ENCODE measurements around the gene ALDH3B1.
A peak's percentile ranks its signal among the peaks of the same experiment; 100 is the strongest.
"Not testable (repeated sequence)": the region's sequence is repeated elsewhere in the genome, so short reads cannot be mapped to it uniquely, and the experiment has no call there.

Gene ALDH3B1, protein sequence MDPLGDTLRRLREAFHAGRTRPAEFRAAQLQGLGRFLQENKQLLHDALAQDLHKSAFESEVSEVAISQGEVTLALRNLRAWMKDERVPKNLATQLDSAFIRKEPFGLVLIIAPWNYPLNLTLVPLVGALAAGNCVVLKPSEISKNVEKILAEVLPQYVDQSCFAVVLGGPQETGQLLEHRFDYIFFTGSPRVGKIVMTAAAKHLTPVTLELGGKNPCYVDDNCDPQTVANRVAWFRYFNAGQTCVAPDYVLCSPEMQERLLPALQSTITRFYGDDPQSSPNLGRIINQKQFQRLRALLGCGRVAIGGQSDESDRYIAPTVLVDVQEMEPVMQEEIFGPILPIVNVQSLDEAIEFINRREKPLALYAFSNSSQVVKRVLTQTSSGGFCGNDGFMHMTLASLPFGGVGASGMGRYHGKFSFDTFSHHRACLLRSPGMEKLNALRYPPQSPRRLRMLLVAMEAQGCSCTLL

GRCh38 chr11:68010090-68011041 lies at the start of gene ALDH3B1:
Gene ALDH3B1 (plus strand): TSS chr11:68010327. CDS start chr11:68015298, 4,971 bp downstream.
- DNase-seq (ENCODE audit: low spot score in 2 of 2) (no peak), ATAC-seq (peak; percentile 29)
- no peak within 1 kb of the TSS for H3K4me3 Mint-ChIP-seq
- H3K4me1 Mint-ChIP-seq = peaks cover 15% of the 10 kb centered on the region
- H3K36me3 Mint-ChIP-seq = no peaks in the 10 kb centered on the region
- H3K27ac Mint-ChIP-seq = peak within 1 kb of the TSS; percentile 41
- no peaks in the 10 kb centered on the region for H3K9me3 Mint-ChIP-seq

DNA sequence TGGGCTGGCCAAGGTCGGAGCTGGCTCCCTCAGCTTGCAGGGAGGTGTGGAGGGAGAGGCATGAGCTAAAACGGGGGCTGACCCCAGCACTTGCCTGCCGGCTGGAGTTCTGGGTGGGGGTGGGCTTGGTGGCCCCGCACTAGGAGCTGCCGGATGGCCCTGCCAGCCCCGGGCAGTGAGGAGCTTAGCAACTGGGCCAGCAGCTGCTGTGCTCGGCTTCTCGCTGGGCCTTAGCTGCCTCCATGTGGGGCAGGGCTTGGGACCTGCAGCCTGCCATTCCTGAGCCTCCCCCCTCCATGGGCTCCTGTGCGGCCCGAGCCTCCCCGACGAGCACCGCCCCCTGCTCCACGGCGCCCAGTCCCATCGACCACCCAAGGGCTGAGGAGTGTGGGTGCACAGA lies 46.9 kb upstream of the ALDH3B1 start:
- not testable (repeated sequence) for H3K9me3 Mint-ChIP-seq; H3K4me1 Mint-ChIP-seq; DNase-seq (ENCODE audit: low spot score in 2 of 2); H3K27ac Mint-ChIP-seq; H3K36me3 Mint-ChIP-seq; ATAC-seq; H3K4me3 Mint-ChIP-seq

DNA sequence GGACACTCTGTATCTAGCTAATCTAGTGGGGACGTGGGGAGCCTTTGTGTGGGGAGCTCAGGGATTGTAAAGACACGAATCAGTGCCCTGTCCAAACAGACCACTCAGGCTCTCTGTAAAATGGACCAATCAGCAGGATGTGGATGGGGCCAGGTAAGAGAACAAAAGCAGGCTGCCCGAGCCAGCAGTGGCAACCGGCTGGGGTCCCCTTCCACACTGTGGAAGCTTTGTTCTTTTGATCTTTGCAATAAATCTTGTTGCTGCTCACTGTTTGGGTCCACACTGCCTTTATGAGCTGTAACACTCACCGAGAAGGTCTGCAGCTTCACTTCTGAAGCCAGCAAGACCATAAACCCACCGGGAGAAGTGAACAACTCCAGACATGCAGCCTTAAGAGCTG lies 46.2 kb upstream of the ALDH3B1 start:
- not testable (repeated sequence) for DNase-seq (ENCODE audit: low spot score in 2 of 2); H3K4me3 Mint-ChIP-seq; H3K9me3 Mint-ChIP-seq; H3K36me3 Mint-ChIP-seq; ATAC-seq; H3K27ac Mint-ChIP-seq; H3K4me1 Mint-ChIP-seq

DNA sequence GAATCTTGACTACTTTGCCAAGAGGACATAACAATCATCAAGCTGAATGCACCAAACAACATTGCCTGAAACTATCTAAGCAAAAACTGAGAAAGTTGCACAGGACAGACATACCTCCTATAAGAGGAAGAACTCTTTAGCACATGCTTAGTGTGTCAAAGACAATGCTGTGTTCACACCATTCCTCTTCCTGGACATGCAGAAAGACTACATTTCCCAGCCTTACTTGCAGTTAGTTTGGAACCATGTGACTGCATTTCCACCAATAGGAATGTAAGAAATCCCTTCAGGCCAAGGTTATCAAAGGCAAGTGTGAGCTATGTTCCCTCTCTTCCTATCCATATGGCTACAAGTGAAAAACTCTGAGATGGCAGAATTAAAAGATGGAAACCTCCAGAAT lies 45.4 kb upstream of the ALDH3B1 start:
- ATAC-seq; H3K4me3 Mint-ChIP-seq; H3K4me1 Mint-ChIP-seq; DNase-seq (ENCODE audit: low spot score in 2 of 2); H3K27ac Mint-ChIP-seq; H3K36me3 Mint-ChIP-seq; H3K9me3 Mint-ChIP-seq: not testable (repeated sequence)

DNA sequence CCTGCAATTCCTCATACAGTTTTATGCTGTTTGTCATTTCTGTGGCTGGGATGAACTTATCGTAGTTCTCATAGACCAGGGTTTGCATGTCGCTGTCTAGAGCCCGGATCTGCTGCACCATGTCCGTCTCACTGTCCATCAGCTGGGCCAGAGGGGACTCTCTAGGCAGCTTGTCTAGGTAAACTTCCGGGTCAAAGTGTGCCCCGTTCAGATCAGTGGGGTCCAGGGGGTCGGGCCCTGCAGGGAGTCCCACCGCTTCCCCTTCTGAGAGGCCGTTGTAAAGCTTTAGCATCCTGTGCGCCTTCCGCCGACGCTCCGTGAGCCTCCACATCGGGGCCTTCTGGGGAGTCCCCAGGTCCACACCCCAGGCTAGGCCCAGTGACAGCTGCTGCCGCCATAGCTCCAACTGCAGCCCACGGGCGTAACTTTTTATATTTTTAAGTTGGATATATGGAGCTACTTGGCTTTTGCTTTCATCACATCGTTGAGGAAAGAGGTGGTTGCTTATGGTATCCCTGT lies 44.2 kb upstream of the ALDH3B1 start:
- not testable (repeated sequence) for H3K9me3 Mint-ChIP-seq; ATAC-seq; H3K4me3 Mint-ChIP-seq; H3K36me3 Mint-ChIP-seq; DNase-seq (ENCODE audit: low spot score in 2 of 2); H3K27ac Mint-ChIP-seq; H3K4me1 Mint-ChIP-seq

GRCh38 chr11:67974746-67975145 lies 35.4 kb upstream of the ALDH3B1 start:
- not testable (repeated sequence) for H3K9me3 Mint-ChIP-seq; H3K4me3 Mint-ChIP-seq; H3K27ac Mint-ChIP-seq; H3K36me3 Mint-ChIP-seq; ATAC-seq; H3K4me1 Mint-ChIP-seq; DNase-seq (ENCODE audit: low spot score in 2 of 2)

- ATAC-seq, H3K4me3 Mint-ChIP-seq, H3K27ac Mint-ChIP-seq: not testable (repeated sequence)
These were observed 31.2 kb upstream of the ALDH3B1 start for GRCh38 chr11:67978766-67979418.

DNA sequence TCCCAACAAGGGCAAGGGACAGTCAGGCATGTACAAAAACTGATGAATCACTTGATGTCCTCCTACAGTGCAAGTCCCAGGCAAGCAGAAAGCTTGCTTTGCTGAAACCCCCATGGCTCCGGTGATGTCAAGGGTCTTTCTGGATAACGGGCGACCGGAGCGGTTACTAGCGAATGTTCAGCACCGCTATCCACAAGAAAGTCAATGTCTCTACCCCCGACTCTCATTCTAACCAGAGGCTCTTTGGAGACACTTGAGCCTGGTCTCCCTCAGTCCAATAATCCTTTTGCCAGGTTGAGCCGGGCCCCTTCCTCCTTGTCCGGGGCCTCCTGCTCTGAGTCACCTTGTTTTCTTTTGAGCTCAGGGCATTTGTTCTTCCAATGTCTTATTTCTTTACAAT lies 28.9 kb upstream of the ALDH3B1 start:
- H3K4me1 Mint-ChIP-seq; H3K27ac Mint-ChIP-seq; H3K9me3 Mint-ChIP-seq; H3K36me3 Mint-ChIP-seq; ATAC-seq; H3K4me3 Mint-ChIP-seq; DNase-seq (ENCODE audit: low spot score in 2 of 2): not testable (repeated sequence)

More at GRCh38 chr11:67978766-67979418, 31.2 kb upstream of the ALDH3B1 start:
- not testable (repeated sequence) for H3K4me1 Mint-ChIP-seq; H3K9me3 Mint-ChIP-seq; DNase-seq (ENCODE audit: low spot score in 2 of 2); H3K36me3 Mint-ChIP-seq

- not testable (repeated sequence) for H3K9me3 Mint-ChIP-seq; H3K4me3 Mint-ChIP-seq; H3K27ac Mint-ChIP-seq; DNase-seq (ENCODE audit: low spot score in 2 of 2); H3K4me1 Mint-ChIP-seq; H3K36me3 Mint-ChIP-seq; ATAC-seq
These were observed 27.8 kb upstream of the ALDH3B1 start for GRCh38 chr11:67982255-67982857.

GRCh38 chr11:67983951-67984350 lies 26.2 kb upstream of the ALDH3B1 start:
- H3K36me3 Mint-ChIP-seq = peaks cover 8% of the 10 kb centered on the region
- H3K9me3 Mint-ChIP-seq = no peaks in the 10 kb centered on the region
- H3K4me3 Mint-ChIP-seq = no peak overlapping the region
- DNase-seq (ENCODE audit: low spot score in 2 of 2) (no peak), ATAC-seq (no peak)
- H3K27ac Mint-ChIP-seq = no peak overlapping the region
- H3K4me1 Mint-ChIP-seq = no peaks in the 10 kb centered on the region

DNA sequence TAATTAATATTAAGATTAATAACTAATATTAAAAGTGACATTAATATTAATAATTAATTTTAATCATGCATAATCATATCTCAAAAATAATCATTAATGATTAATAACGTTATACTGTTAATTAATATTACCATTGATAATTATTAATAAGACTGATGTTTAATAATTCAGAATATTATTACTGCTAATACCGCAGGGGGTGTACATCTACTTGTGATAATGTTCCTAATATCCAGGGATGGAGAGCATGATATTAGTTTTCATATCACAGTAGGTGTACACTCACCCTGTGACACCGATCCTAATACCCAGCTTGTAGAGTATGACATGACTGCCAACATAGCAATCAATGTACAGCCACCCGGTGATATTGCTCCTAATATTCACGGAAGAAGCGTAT lies 24.8 kb upstream of the ALDH3B1 start:
- not testable (repeated sequence) for H3K9me3 Mint-ChIP-seq; ATAC-seq; H3K4me3 Mint-ChIP-seq; DNase-seq (ENCODE audit: low spot score in 2 of 2); H3K4me1 Mint-ChIP-seq; H3K27ac Mint-ChIP-seq; H3K36me3 Mint-ChIP-seq

DNA sequence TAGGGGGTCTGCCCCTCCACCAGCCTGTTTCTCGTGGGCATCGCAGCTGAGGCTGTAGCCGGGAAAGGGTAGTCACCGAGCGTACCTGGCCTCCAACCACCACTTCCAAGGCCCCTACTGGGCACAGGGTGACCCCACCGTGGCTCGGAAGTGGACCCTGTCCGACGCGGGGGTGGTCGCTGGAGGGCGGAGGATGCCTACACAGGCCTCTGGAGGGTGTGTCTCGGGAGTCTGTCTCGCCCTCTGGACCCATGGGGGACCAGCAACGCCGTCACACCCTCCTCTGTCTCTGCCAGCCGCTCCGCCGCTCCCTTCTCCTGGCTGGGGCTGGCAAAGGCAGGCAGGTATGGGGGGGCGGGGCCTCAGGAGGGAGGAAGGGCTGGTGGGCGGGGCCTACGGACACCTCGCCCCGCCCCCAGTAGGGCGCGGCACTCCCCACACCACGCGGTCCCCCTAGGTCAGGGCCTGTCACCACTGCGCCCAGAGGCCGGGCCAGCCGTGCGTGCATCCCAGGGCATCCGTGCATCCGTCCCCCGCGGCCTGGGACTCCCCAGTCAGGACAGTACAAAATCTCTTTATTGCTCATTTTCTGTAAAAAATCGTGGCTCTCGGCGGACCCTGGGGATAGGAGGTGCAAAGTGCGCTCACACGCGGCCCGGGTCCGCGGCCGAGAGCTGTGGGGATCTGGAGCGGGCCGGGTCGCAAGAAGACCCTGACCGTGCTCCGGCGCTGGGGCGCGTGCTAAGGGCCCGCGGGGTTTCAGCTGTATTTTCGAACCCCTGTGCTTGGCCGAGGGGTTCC lies 19.4 kb upstream of the ALDH3B1 start:
- peak overlapping the region; percentile 14 for H3K4me3 Mint-ChIP-seq
- ATAC-seq = peak; percentile 58
- H3K27ac Mint-ChIP-seq; DNase-seq (ENCODE audit: low spot score in 2 of 2); H3K4me1 Mint-ChIP-seq; H3K36me3 Mint-ChIP-seq; H3K9me3 Mint-ChIP-seq: not testable (repeated sequence)

GRCh38 chr11:67991347-67992121 lies 18.6 kb upstream of the ALDH3B1 start:
- not testable (repeated sequence) for ATAC-seq; H3K36me3 Mint-ChIP-seq; H3K4me1 Mint-ChIP-seq; H3K9me3 Mint-ChIP-seq; H3K27ac Mint-ChIP-seq; DNase-seq (ENCODE audit: low spot score in 2 of 2)
- peak overlapping the region; percentile 14 for H3K4me3 Mint-ChIP-seq
